B cell (primary cell): ENCODE data around the gene FAXC. TPM values are rescaled to one million over a fixed set of nuclear protein-coding genes. Genes with fewer than 3 reads are reported as not detected.

ENCODE experiments used
- ATAC-seq: fragments of 200-7000 bp; cut with Tn5 transposase; one replicate; pipeline ENCODE4 v1.10.0; 2021; ENCODE audit warnings: low read depth, mild to moderate bottlenecking, moderate number of reproducible peaks, moderate library complexity
- CTCF ChIA-PET: fragments of 350-600 bp; sonication (Branson Sonifier 250); formaldehyde crosslinking; loops from one replicate; lab custom pipeline; 2021; ENCODE audit warnings: antibody characterized with exemption, inconsistent platforms; lab: Charles Lee
- POLR2A ChIA-PET: fragments of 350-600 bp; sonication (Branson Sonifier 250); formaldehyde crosslinking; loops from one replicate; lab custom pipeline; 2021; ENCODE audit warnings: antibody characterized with exemption; lab: Charles Lee
- DNase-seq: peaks from one replicate; pipeline ENCODE4 v3.0.0; 2013
- H2AFZ ChIP-seq: 2 replicates; pipeline ENCODE4 v1.6.1; 2012; ENCODE audit warnings: mild to moderate bottlenecking, low read depth, low read length; ENCODE audit not compliant: insufficient read depth, poor library complexity, severe bottlenecking
- H3K27ac ChIP-seq, 2 donors: 1 replicate in 1 of 2; 2 replicates in 1 of 2; pipeline ENCODE4 v1.5.1; 2012 to 2013; ENCODE audit warnings: low read length in 2 of 2, mild to moderate bottlenecking in 2 of 2, moderate library complexity in 1 of 2
- H3K27me3 ChIP-seq, 4 experiments: fragments of 200-600 bp in 1 of 4; sonication (generic) in 1 of 4; replicated peaks in 1 of 4; 1 replicate in 2 of 4; 2 replicates in 2 of 4; pipeline versions ENCODE4 v1.6.1 to v1.7.0; 2013 to 2016; ENCODE audit warnings: low read length in 3 of 4, mild to moderate bottlenecking in 2 of 4, mixed read lengths in 1 of 4, moderate library complexity in 1 of 4; ENCODE audit not compliant: insufficient read depth in 4 of 4, control insufficient read depth in 3 of 4; ENCODE audit errors: control extremely low read depth in 1 of 4
- H3K36me3 ChIP-seq, 2 experiments: replicated peaks in 1 of 2; 1 replicate in 1 of 2; 2 replicates in 1 of 2; pipeline versions ENCODE4 v1.6.1 to v1.7.1; 2013; ENCODE audit warnings: low read length in 1 of 2; ENCODE audit not compliant: insufficient read depth in 2 of 2, control insufficient read depth in 1 of 2; ENCODE audit errors: control extremely low read depth in 1 of 2, extremely low read depth in 1 of 2
- H3K4me1 ChIP-seq, 2 donors: fragments of 200-600 bp in 1 of 2; sonication (generic) in 1 of 2; 1 replicate in 1 of 2; 2 replicates in 1 of 2; pipeline versions ENCODE4 v1.5.1 to v1.6.1; 2013 to 2017; ENCODE audit warnings: low read length in 2 of 2; ENCODE audit not compliant: control insufficient read depth in 2 of 2, insufficient read depth in 2 of 2
- H3K4me2 ChIP-seq: replicated peaks from 2 replicates; pipeline ENCODE3; 2012; ENCODE audit warnings: mild to moderate bottlenecking, low read depth, low read length; ENCODE audit not compliant: poor library complexity, severe bottlenecking
- H3K4me3 ChIP-seq, 5 experiments: fragments of 200-600 bp in 1 of 5; sonication (generic) in 1 of 5; 1 replicate in 3 of 5; 2 replicates in 2 of 5; pipeline versions ENCODE4 v1.5.1 to v1.7.0; 2011 to 2016; ENCODE audit warnings: low read length in 4 of 5, mild to moderate bottlenecking in 4 of 5, low read depth in 2 of 5, control low read depth in 1 of 5, moderate library complexity in 1 of 5; ENCODE audit not compliant: insufficient read depth in 1 of 5; ENCODE audit errors: control extremely low read depth in 1 of 5, extremely low read depth in 1 of 5
- H3K79me2 ChIP-seq: fragments of 200-600 bp; sonication (generic); one replicate; pipeline ENCODE4 v1.6.0; 2016; ENCODE audit warnings: low read length; ENCODE audit not compliant: control insufficient read depth, insufficient read depth
- H3K9ac ChIP-seq: fragments of 200-600 bp; sonication (generic); 2 replicates; pipeline ENCODE4 v1.6.1; 2017; ENCODE audit warnings: mild to moderate bottlenecking, low read length, moderate library complexity
- H3K9me3 ChIP-seq, 3 donors: one replicate each; pipeline versions ENCODE4 v1.6.1 to v1.7.1; 2013; ENCODE audit warnings: low read length in 2 of 3; ENCODE audit not compliant: control insufficient read depth in 2 of 3, insufficient read depth in 1 of 3; ENCODE audit errors: control extremely low read depth in 1 of 3
- H4K20me1 ChIP-seq: 2 replicates; pipeline ENCODE4 v1.6.0; 2012; ENCODE audit warnings: mild to moderate bottlenecking, low read length; ENCODE audit not compliant: insufficient read depth, control insufficient read depth, poor library complexity, severe bottlenecking
- H3K27ac Mint-ChIP-seq: one replicate; pipeline ENCODE4 v1.8.0; 2021; ENCODE audit warnings: mixed read lengths
- H3K27me3 Mint-ChIP-seq: one replicate; pipeline ENCODE4 v1.8.0; 2021; ENCODE audit warnings: mixed read lengths
- H3K4me1 Mint-ChIP-seq: one replicate; pipeline ENCODE4 v1.8.0; 2021; ENCODE audit warnings: mixed read lengths
- H3K4me3 Mint-ChIP-seq: one replicate; pipeline ENCODE4 v1.8.0; 2021; ENCODE audit warnings: mixed read lengths
- H3K9me3 Mint-ChIP-seq: one replicate; pipeline ENCODE4 v1.8.0; 2022; ENCODE audit warnings: mixed read lengths; ENCODE audit not compliant: insufficient read depth
- CTCF ChIP-seq: fragments of 200-600 bp; IDR thresholded peaks from one replicate; pipeline ENCODE4 v1.8.0; 2022; ENCODE audit warnings: antibody characterized with exemption, mild to moderate bottlenecking
- EZH2 ChIP-seq: IDR thresholded peaks from 2 replicates; pipeline ENCODE4 v1.6.1; 2012; ENCODE audit warnings: borderline replicate concordance, low read depth, mild to moderate bottlenecking, moderate library complexity, low read length; ENCODE audit not compliant: insufficient read depth, poor library complexity, severe bottlenecking
- WGBS: methylation state at CpG from one replicate; pipeline ENCODE4 v1.1.5; 2013; ENCODE audit warnings: missing lambda C conversion rate; ENCODE audit not compliant: insufficient coverage; 5-methylcytosine and 5-hydroxymethylcytosine counted together
- intact Hi-C: fragments of 100-400 bp; cut with micrococcal nuclease; formaldehyde crosslinking; loops from one replicate; pipeline ENCODE4 v1.10.0; 2022
- polyA plus RNA-seq: library from polyadenylated mRNA; depleted of rRNA; stranded (reverse); fragments of >200 nt; gene quantifications from 2 replicates; pipeline ENCODE4 v1.2.3, GENCODE V29; 2012
- total RNA-seq, 2 donors: library from RNA; stranded (reverse); fragments of 120-200 nt in 1 of 2; gene quantifications; 1 replicate in 1 of 2; 2 replicates in 1 of 2; pipeline versions ENCODE4 v1.2.3 to v1.2.4, GENCODE V29; 2013 to 2022

FAXC gene
- total and polyA plus RNA-seq, 2 donors (not counting 1 experiment from before 2014, with no cell fraction given) = not detected

- peaks cover 34% of the 10 kb centered on the region for H3K27me3 Mint-ChIP-seq
- H3K4me2 ChIP-seq = no peak overlapping the region
These were observed 116.3 kb downstream of the FAXC start for GRCh38 chr6:99233219-99233618.

GRCh38 chr6:99232056-99232455, 117.4 kb downstream of the FAXC start:
- no peaks in the 10 kb centered on the region for H3K79me2 ChIP-seq
- no peaks in the 10 kb centered on the region for H3K9me3 Mint-ChIP-seq
- ChIA-PET POLR2A (no interaction called here), CTCF (no interaction called here)
- no peaks in the 10 kb centered on the region for H3K9me3 ChIP-seq
- no peak overlapping the region for H2AFZ ChIP-seq
- TF ChIP-seq CTCF (no peak), EZH2 (no peak)
- no peak overlapping the region for H3K9ac ChIP-seq
- no peak overlapping the region for H3K27ac ChIP-seq
- H3K27me3 Mint-ChIP-seq = peaks cover 31% of the 10 kb centered on the region
- no peak overlapping the region for H3K4me2 ChIP-seq
- H3K27ac Mint-ChIP-seq = no peak overlapping the region
- peaks cover 0 to 15% (median 0%) of the 10 kb centered on the region in 4 experiments for H3K27me3 ChIP-seq
- no peak for ATAC-seq
- H3K4me1 Mint-ChIP-seq = no peaks in the 10 kb centered on the region
- no peaks in the 10 kb centered on the region for H4K20me1 ChIP-seq
- H3K4me3 ChIP-seq = no peak overlapping the region
- no peak for DNase-seq
- no peaks in the 10 kb centered on the region for H3K36me3 ChIP-seq
- H3K4me1 ChIP-seq = no peaks in the 10 kb centered on the region
- H3K4me3 Mint-ChIP-seq = no peak overlapping the region
- WGBS = 90% methylated on average over 8 of the region's 8 CpGs
- intact Hi-C loops = no loop called here

More at GRCh38 chr6:99233219-99233618, 116.3 kb downstream of the FAXC start:
- Histone ChIP-seq H3K4me1 (no peaks in the 10 kb centered on the region), H3K4me3 (no peak overlapping the region), H3K9ac (no peak overlapping the region), H3K79me2 (no peaks in the 10 kb centered on the region), H3K27ac (no peak overlapping the region), H3K9me3 (no peaks in the 10 kb centered on the region), H3K36me3 (no peaks in the 10 kb centered on the region), H4K20me1 (no peaks in the 10 kb centered on the region), H2AFZ (no peak overlapping the region), H3K27me3 (peaks cover 0 to 12% (median 0%) of the 10 kb centered on the region in 4 experiments)
- intact Hi-C loops = no loop called here
- ChIA-PET CTCF (no interaction called here), POLR2A (no interaction called here)
- Mint-ChIP-seq H3K9me3 (no peaks in the 10 kb centered on the region), H3K4me1 (no peaks in the 10 kb centered on the region), H3K4me3 (no peak overlapping the region), H3K27ac (no peak overlapping the region)
- no peak for TF ChIP-seq EZH2
- no peak for TF ChIP-seq CTCF
- WGBS = 96% methylated on average over 3 of the region's 4 CpGs
- ATAC-seq = no peak
- DNase-seq = no peak
